Upper lobe of left lung (tissue), 6 donors: ENCODE measurements around the gene SPATA3. TPM values are rescaled to one million over a fixed set of nuclear protein-coding genes. Genes with fewer than 3 reads are reported as not detected.
A peak's percentile ranks its signal among the peaks of the same experiment; 100 is the strongest.
"Not testable (repeated sequence)": the region's sequence is repeated elsewhere in the genome, so short reads cannot be mapped to it uniquely, and the experiment has no call there.

Experiments used
- ATAC-seq, 2 donors: fragments of 200-7000 bp; cut with Tn5 transposase; one replicate each; pipeline ENCODE4 v1.9.1; 2022; ENCODE audit warnings: mild to moderate bottlenecking in 2 of 2, moderate library complexity in 2 of 2; ENCODE audit not compliant: low FRiP score in 2 of 2
- DNase-seq, 2 donors: peaks; one replicate each; pipeline ENCODE4 v3.0.0-alpha.2; 2019 to 2020
- H3K27ac ChIP-seq, 4 donors: fragments of 200-600 bp; sonication (generic); one replicate each; pipeline ENCODE4 v1.5.1; 2016 to 2019
- H3K27me3 ChIP-seq, 4 donors: fragments of 200-600 bp; sonication (generic); one replicate each; pipeline ENCODE4 v1.5.1; 2017 to 2019
- H3K36me3 ChIP-seq, 4 donors: fragments of 200-600 bp; sonication (generic); one replicate each; pipeline ENCODE4 v1.5.1; 2016 to 2019
- H3K4me1 ChIP-seq, 4 donors: fragments of 200-600 bp; sonication (generic); one replicate each; pipeline ENCODE4 v1.5.1; 2018 to 2019
- H3K4me3 ChIP-seq, 4 donors: fragments of 200-600 bp; sonication (generic); one replicate each; pipeline ENCODE4 v1.5.1; 2017 to 2019; ENCODE audit warnings: mild to moderate bottlenecking in 2 of 4, moderate library complexity in 1 of 4
- H3K9me3 ChIP-seq, 4 donors: fragments of 200-600 bp; sonication (generic); one replicate each; pipeline ENCODE4 v1.5.1; 2018 to 2019
- CTCF ChIP-seq, 6 experiments: fragments of 450-650 bp in 4 of 6; fragments of 200-600 bp in 2 of 6; sonication (generic) in 2 of 6; IDR thresholded peaks; one replicate each; pipeline ENCODE4 v1.5.1; 2016 to 2019; ENCODE audit warnings: antibody characterized with exemption in 6 of 6
- EP300 ChIP-seq, 4 donors: sonication (generic); formaldehyde crosslinking; IDR thresholded peaks; one replicate each; pipeline ENCODE4 v1.5.1; 2017; ENCODE audit warnings: antibody characterized with exemption in 4 of 4, control low read depth in 2 of 4
- POLR2A ChIP-seq, 4 donors: fragments of 450-650 bp; IDR thresholded peaks; one replicate each; pipeline ENCODE4 v1.5.1; 2016 to 2017; ENCODE audit warnings: antibody characterized with exemption in 4 of 4, mild to moderate bottlenecking in 2 of 4
- POLR2AphosphoS5 ChIP-seq, 2 donors: sonication (generic); formaldehyde crosslinking; IDR thresholded peaks; one replicate each; pipeline ENCODE4 v1.5.1; 2017; ENCODE audit warnings: antibody characterized with exemption in 2 of 2
- WGBS, 2 donors: methylation state at CpG; one replicate each; pipeline ENCODE4 v1.1.5; 2017 to 2018; 5-methylcytosine and 5-hydroxymethylcytosine counted together
- total RNA-seq, 6 donors: library from RNA; depleted of rRNA in 4 of 6; stranded (reverse); fragments of >200 nt in 4 of 6; gene quantifications; one replicate each; pipeline versions ENCODE4 v1.1.0 to v1.2.1, GENCODE V29; 2016 to 2021
- donor health status: DM: no; HTN: no; CAD: no; lungs with moderate emphysema.
- donor health status: DM: no; HTN: yes; CAD: no; lungs with severe emphysema.

Gene SPATA3
- total RNA-seq, 6 donors from 2014 or later = not detected

DNA sequence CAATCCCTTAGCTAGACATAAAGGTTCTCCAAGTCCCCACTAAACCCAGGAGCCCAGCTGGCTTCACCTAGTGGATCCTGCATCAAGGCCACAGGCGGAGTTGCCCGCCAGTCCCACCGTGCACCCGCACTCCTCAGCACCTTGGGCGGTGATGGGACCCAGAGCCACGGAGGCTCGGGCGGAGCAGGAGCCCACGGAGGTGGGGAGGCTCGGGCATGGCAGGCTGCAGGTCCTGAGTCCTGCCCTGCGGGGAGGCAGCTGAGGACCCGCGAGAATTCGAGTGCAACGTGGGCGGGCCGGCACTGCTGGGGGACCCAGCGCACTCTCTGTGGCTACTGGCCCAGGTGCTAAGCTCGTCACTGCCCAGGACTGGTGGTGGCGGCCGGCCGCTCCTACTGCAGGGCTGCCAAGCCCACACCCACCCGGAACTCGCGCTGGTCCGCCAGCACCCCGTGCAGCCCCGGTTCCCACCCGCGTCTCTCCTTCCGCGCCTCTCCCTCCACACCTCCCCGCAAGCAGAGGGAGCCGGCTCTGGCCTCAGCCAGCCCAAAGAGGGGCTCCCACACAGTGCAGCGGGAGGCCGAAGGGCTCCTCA lies 31.7 kb upstream of the SPATA3 start:
- DNase-seq (peak in 1 of 2 donors; percentile 79), ATAC-seq (no peak)
- Histone ChIP-seq H3K27me3 (no peaks in the 10 kb centered on the region), H3K4me1 (no peaks in the 10 kb centered on the region), H3K4me3 (no peak overlapping the region), H3K9me3 (no peaks in the 10 kb centered on the region), H3K36me3 (no peaks in the 10 kb centered on the region), H3K27ac (no peak overlapping the region)
- TF ChIP-seq POLR2A (IDR thresholded peaks at IDR 0.05) (no peak), POLR2AphosphoS5 (IDR thresholded peaks at IDR 0.05) (no peak), EP300 (IDR thresholded peaks at IDR 0.05) (no peak), CTCF (IDR thresholded peaks at IDR 0.05) (no peak)
- 95 to 98% methylated on average over 20 to 29 of the region's 36 CpGs for WGBS, 2 donors

DNA sequence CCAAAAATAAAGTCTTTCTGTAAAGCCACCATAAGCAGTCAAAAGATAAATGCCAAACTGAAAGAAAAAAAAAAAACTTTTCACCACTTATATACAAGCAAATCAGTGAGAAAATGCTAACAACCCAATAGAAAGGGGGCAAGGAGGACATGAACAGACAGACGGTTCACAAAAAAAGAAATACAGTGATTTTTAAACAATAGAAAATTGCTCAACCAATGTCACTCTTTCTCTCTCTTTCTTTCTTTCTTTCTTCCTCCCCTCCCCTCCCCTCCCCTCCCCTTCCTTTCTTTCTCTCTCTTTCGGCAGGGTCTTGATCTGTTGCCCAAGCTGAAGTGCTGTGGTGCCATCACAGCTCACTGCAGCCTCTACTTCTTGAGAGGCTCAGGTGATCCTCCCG lies 28.8 kb upstream of the SPATA3 start:
- Histone ChIP-seq H3K9me3 (no peaks in the 10 kb centered on the region), H3K4me3 (no peak overlapping the region), H3K36me3 (no peaks in the 10 kb centered on the region), H3K27me3 (no peaks in the 10 kb centered on the region), H3K27ac (no peak overlapping the region), H3K4me1 (no peaks in the 10 kb centered on the region)
- ATAC-seq (no peak), DNase-seq (no peak)
- TF ChIP-seq CTCF (IDR thresholded peaks at IDR 0.05) (no peak), POLR2AphosphoS5 (IDR thresholded peaks at IDR 0.05) (no peak), POLR2A (IDR thresholded peaks at IDR 0.05) (no peak), EP300 (IDR thresholded peaks at IDR 0.05) (no peak)
- WGBS, 2 donors = 65 to 76% methylated on average over 3 of the region's 3 CpGs

DNA sequence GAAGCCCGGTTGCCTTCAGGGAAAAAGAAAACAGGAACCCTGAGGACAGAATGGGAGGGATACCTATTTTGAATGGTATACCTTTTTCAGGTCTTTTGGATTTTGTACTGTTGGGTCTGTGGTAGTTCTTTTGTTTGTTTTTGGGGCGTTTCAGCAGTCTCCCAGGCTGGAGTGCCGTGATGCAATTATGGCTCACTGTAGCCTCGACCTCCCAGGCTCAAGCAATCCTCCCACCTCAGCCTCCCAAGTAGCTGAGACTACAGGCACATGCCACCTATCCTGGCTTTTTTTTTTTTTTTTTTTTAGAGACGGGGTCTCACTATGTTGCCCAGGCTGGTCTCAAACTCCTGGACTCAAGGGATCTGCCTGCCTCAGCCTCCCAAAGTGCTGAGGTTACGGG lies 27.6 kb upstream of the SPATA3 start:
- ATAC-seq, H3K36me3 ChIP-seq, H3K27me3 ChIP-seq, H3K4me3 ChIP-seq, DNase-seq, H3K27ac ChIP-seq, H3K9me3 ChIP-seq, H3K4me1 ChIP-seq: not testable (repeated sequence)
- WGBS, 2 donors = 86 to 93% methylated on average over 6 of the region's 6 CpGs

DNA sequence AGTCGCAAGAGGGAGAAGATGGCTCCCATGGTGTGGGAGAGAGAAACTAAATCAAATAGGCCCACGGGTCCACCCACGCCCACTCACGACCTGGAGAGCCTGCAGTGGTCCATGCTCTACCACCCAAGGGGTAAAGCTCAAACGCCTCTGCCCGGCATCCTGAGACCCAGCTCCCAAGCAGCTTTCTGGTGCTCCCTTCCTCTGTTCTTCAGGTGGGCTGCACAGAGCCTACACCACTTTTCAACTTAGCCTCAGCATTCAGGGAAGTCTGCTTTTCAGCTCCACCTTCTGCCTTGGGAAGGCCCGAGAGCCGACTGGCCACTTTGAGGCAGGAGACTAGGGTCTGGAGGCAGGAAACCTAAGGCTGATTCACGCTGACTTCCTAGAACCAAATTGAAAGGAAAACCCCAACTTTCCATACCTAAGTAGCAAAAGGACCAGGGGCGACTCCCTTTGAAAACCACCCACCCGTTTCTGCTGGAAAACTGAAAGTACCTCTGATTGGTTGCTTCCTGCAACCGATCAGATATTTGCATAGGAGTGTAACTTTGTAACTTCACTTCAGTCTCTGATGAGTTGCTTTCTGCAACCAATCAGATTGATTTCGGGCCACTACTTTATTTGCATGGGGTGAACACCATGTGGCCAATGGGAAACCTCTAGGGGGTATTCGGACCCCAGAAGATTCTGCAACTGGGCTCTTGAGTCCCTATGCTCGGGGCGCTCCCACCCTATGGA lies 26.8 kb upstream of the SPATA3 start:
- H3K4me3 ChIP-seq = peak overlapping the region in 1 of 4 donors; percentile 5
- ATAC-seq (no peak), DNase-seq (no peak)
- H3K36me3 ChIP-seq = no peaks in the 10 kb centered on the region
- no peaks in the 10 kb centered on the region for H3K9me3 ChIP-seq
- no peak overlapping the region for H3K27ac ChIP-seq
- H3K27me3 ChIP-seq = no peaks in the 10 kb centered on the region
- H3K4me1 ChIP-seq = no peaks in the 10 kb centered on the region
- TF ChIP-seq CTCF (IDR thresholded peaks at IDR 0.05) (no peak), POLR2AphosphoS5 (IDR thresholded peaks at IDR 0.05) (no peak), POLR2A (IDR thresholded peaks at IDR 0.05) (no peak), EP300 (IDR thresholded peaks at IDR 0.05) (no peak)
- WGBS, 2 donors = 83 to 89% methylated on average over 13 to 16 of the region's 16 CpGs

GRCh38 chr2:230969659-230970015 lies 26.3 kb upstream of the SPATA3 start:
- no peak for TF ChIP-seq POLR2AphosphoS5 (IDR thresholded peaks at IDR 0.05)
- TF ChIP-seq CTCF (IDR thresholded peaks at IDR 0.05) = no peak
- no peak for TF ChIP-seq EP300 (IDR thresholded peaks at IDR 0.05)
- no peak for TF ChIP-seq POLR2A (IDR thresholded peaks at IDR 0.05)
- Histone ChIP-seq H3K9me3 (no peaks in the 10 kb centered on the region), H3K4me3 (no peak overlapping the region), H3K27ac (no peak overlapping the region), H3K27me3 (no peaks in the 10 kb centered on the region), H3K36me3 (no peaks in the 10 kb centered on the region), H3K4me1 (no peaks in the 10 kb centered on the region)
- DNase-seq = no peak
- no peak for ATAC-seq
- WGBS, 2 donors = 68 to 73% methylated on average over 2 of the region's 2 CpGs
